ENCODE measurements around the gene COL23A1. TPM values are rescaled to one million over a fixed set of nuclear protein-coding genes. Genes with fewer than 3 reads are reported as not detected.
A peak's percentile ranks its signal among the peaks of the same experiment; 100 is the strongest.

The COL23A1 gene
- total RNA-seq, 2 experiments from 2014 or later, result 0.11 TPM; not detected in 1

- peaks cover 2% of the 10 kb centered on the region for H3K27me3 Mint-ChIP-seq
- H3K4me3 Mint-ChIP-seq, result peak overlapping the region; percentile 86
- no peaks in the 10 kb centered on the region for H3K9me3 Mint-ChIP-seq
- H3K4me1 Mint-ChIP-seq (ENCODE audit: low read depth), result peaks cover 39% of the 10 kb centered on the region
- no peak for DNase-seq
- intact Hi-C loops (cut with micrococcal nuclease), result no loop called here
- ATAC-seq, result no peak
- TF ChIP-seq CTCF (IDR thresholded peaks at IDR 0.05), result no peak
- CTCF ChIA-PET, result interaction anchor here (0.9 kb wide), 1 partner anchor 130 kb away, joined by 6 read pairs; no protein-coding TSS in a partner anchor
- POLR2A ChIA-PET, result interaction anchor here (0.7 to 16.9 kb wide), 8 partner anchors 10 to 1417 kb away, joined by 3 to 431 read pairs (median 6); partner anchors contain the start of genes HNRNPH1 and PHYKPL
- H3K27ac Mint-ChIP-seq, result peak overlapping the region; percentile 86
- H3K36me3 Mint-ChIP-seq (ENCODE audit: low read depth), result peaks cover 56% of the 10 kb centered on the region
Measured at GRCh38 chr5:178205749-178206047, 384.5 kb downstream of the COL23A1 start.

GRCh38 chr5:178204935-178205748, 385.1 kb downstream of the COL23A1 start:
- POLR2A ChIA-PET, result interaction anchor here (0.6 to 16.9 kb wide), 29 partner anchors 10 to 1417 kb away, joined by 3 to 431 read pairs (median 4); partner anchors contain the start of genes HNRNPH1, N4BP3, NHP2 and PHYKPL
- Mint-ChIP-seq H3K4me3 (peak overlapping the region; percentile 97), H3K27me3 (peaks cover 2% of the 10 kb centered on the region), H3K27ac (peak overlapping the region; percentile 86), H3K4me1 (ENCODE audit: low read depth) (peaks cover 39% of the 10 kb centered on the region), H3K36me3 (ENCODE audit: low read depth) (peaks cover 51% of the 10 kb centered on the region), H3K9me3 (no peaks in the 10 kb centered on the region)
- peak; percentile 62 for ATAC-seq
- no peak for TF ChIP-seq CTCF (IDR thresholded peaks at IDR 0.05)
- peak; percentile 86 for DNase-seq
- intact Hi-C loops (cut with micrococcal nuclease), result no loop called here
- CTCF ChIA-PET, result interaction anchor here (0.9 to 1.4 kb wide), 3 partner anchors 25 to 130 kb away, joined by 5 to 6 read pairs (median 6); no protein-coding TSS in a partner anchor

GRCh38 chr5:178204182-178204934, 385.8 kb downstream of the COL23A1 start, which contains the start of gene HNRNPAB:
Gene HNRNPAB, plus strand, starts transcription at chr5:178204533. Its CDS starts 305 bp downstream, at chr5:178204838.
- H3K27ac Mint-ChIP-seq, result peak within 1 kb of the TSS; percentile 99
- peaks cover 39% of the 10 kb centered on the region for H3K4me1 Mint-ChIP-seq (ENCODE audit: low read depth)
- no peak for TF ChIP-seq CTCF (IDR thresholded peaks at IDR 0.05)
- intact Hi-C loops (cut with micrococcal nuclease), result no loop called here
- ATAC-seq (peak; percentile 83), DNase-seq (peak; percentile 97)
- peaks cover 2% of the 10 kb centered on the region for H3K27me3 Mint-ChIP-seq
- H3K9me3 Mint-ChIP-seq, result no peaks in the 10 kb centered on the region
- ChIA-PET POLR2A (interaction anchor here (0.6 to 16.9 kb wide), 31 partner anchors 9 to 1355 kb away, joined by 3 to 431 read pairs (median 4); partner anchors contain the start of genes N4BP3, NHP2 and PHYKPL), CTCF (interaction anchor here (0.7 to 1.4 kb wide), 4 partner anchors 11 to 128 kb away, joined by 3 to 6 read pairs (median 4); no protein-coding TSS in a partner anchor)
- peak within 1 kb of the TSS; percentile 97 for H3K4me3 Mint-ChIP-seq
- peaks cover 43% of the 10 kb centered on the region for H3K36me3 Mint-ChIP-seq (ENCODE audit: low read depth)

- peak; percentile 52 for DNase-seq
Measured at GRCh38 chr5:178203670-178204181, 386.5 kb downstream of the COL23A1 start.

More at GRCh38 chr5:178203670-178204181, 386.5 kb downstream of the COL23A1 start:
- peaks cover 36% of the 10 kb centered on the region for H3K36me3 Mint-ChIP-seq (ENCODE audit: low read depth)
- ATAC-seq, result peak; percentile 19
- peaks cover 37% of the 10 kb centered on the region for H3K4me1 Mint-ChIP-seq (ENCODE audit: low read depth)
- no peak for TF ChIP-seq CTCF (IDR thresholded peaks at IDR 0.05)
- POLR2A ChIA-PET, result interaction anchor here (0.7 to 16.9 kb wide), 23 partner anchors 8 to 1355 kb away, joined by 3 to 431 read pairs (median 4); partner anchors contain the start of genes N4BP3, NHP2 and PHYKPL
- CTCF ChIA-PET, result interaction anchor here (0.7 to 1.4 kb wide), 5 partner anchors 10 to 128 kb away, joined by 3 to 6 read pairs (median 4); no protein-coding TSS in a partner anchor
- H3K27me3 Mint-ChIP-seq, result peaks cover 2% of the 10 kb centered on the region
- intact Hi-C loops (cut with micrococcal nuclease), result no loop called here
- peak overlapping the region; percentile 99 for H3K27ac Mint-ChIP-seq
- peak overlapping the region; percentile 97 for H3K4me3 Mint-ChIP-seq
- no peaks in the 10 kb centered on the region for H3K9me3 Mint-ChIP-seq
